MCF 10A (cell line): ENCODE measurements around the gene UBN2. TPM values are rescaled to one million over a fixed set of nuclear protein-coding genes. Genes with fewer than 3 reads are reported as not detected.

Source experiments
- Bru-seq: library from RNA; stranded (reverse); fragments of 400-500 nt; gene quantifications from one replicate; lab custom pipeline; 2021; lab: Mats Ljungman, UMichigan
- BruChase-seq, 2 experiments: library from RNA; stranded (reverse); fragments of 400-500 nt; gene quantifications; one replicate each; lab custom pipeline; 2021; lab: Mats Ljungman, UMichigan
- BruUV-seq: library from RNA; stranded (reverse); fragments of 400-500 nt; replicated peaks from 2 replicates; lab custom pipeline; 2021; lab: Mats Ljungman, UMichigan
- CTCF ChIA-PET: fragments of 300-600 bp; sonication (Branson Sonifier 250); formaldehyde crosslinking; extraction: SDS; loops from one replicate; lab custom pipeline; 2021; ENCODE audit warnings: antibody characterized with exemption, inconsistent platforms; lab: Yijun Ruan, JAX
- POLR2A ChIA-PET: fragments of 300-600, 350-650 bp; sonication (Branson Sonifier 250); formaldehyde crosslinking; extraction: SDS; loops from one replicate; lab custom pipeline; 2020; ENCODE audit warnings: antibody characterized with exemption, inconsistent platforms; lab: Yijun Ruan, JAX
- DNase-seq: peaks from one replicate; pipeline ENCODE4 v3.0.0-alpha.2; 2018; ENCODE audit not compliant: unreplicated experiment
- H3K27ac Mint-ChIP-seq: one replicate; pipeline ENCODE4 v1.8.0; 2022; ENCODE audit warnings: mild to moderate bottlenecking, low read depth, mixed read lengths; ENCODE audit not compliant: unreplicated experiment
- H3K27me3 Mint-ChIP-seq: one replicate; pipeline ENCODE4 v1.8.0; 2022; ENCODE audit warnings: mixed read lengths; ENCODE audit not compliant: insufficient read depth, unreplicated experiment
- H3K36me3 Mint-ChIP-seq: one replicate; pipeline ENCODE4 v1.8.0; 2022; ENCODE audit warnings: mild to moderate bottlenecking, moderate library complexity, mixed read lengths; ENCODE audit not compliant: insufficient read depth, unreplicated experiment
- H3K4me1 Mint-ChIP-seq: one replicate; pipeline ENCODE4 v1.8.0; 2022; ENCODE audit warnings: mixed read lengths; ENCODE audit not compliant: insufficient read depth, unreplicated experiment
- H3K4me3 Mint-ChIP-seq: one replicate; pipeline ENCODE4 v1.8.0; 2022; ENCODE audit warnings: mild to moderate bottlenecking, moderate library complexity, mixed read lengths; ENCODE audit not compliant: unreplicated experiment
- H3K9me3 Mint-ChIP-seq: one replicate; pipeline ENCODE4 v1.8.0; 2022; ENCODE audit warnings: mixed read lengths; ENCODE audit not compliant: unreplicated experiment
- CTCF ChIP-seq: fragments of 200-600 bp; IDR thresholded peaks from one replicate; pipeline ENCODE4 v1.8.0; 2022; ENCODE audit warnings: antibody characterized with exemption, mild to moderate bottlenecking; ENCODE audit not compliant: unreplicated experiment
- intact Hi-C: fragments of 100-400 bp; cut with micrococcal nuclease; formaldehyde crosslinking; loops from 2 replicates; pipeline ENCODE4 v1.14.1; 2022
- long read RNA-seq: library from polyadenylated mRNA; stranded (forward); transcript quantifications from one replicate; pipeline ENCODE4 v2.0.0, GENCODE V29; 2022
- total RNA-seq: library from RNA; stranded (reverse); gene quantifications from 2 replicates; pipeline ENCODE4 v1.2.3, GENCODE V29; 2022

UBN2 gene
- total RNA-seq, result 18.7 and 25.3 TPM in 2 replicates
- percentile 84 among the genes with signal in this experiment for Bru-seq, nascent RNA
- percentile 86 among the genes with signal in this experiment for BruChase-seq, experiment 1, labeled RNA remaining after a 6-hour chase
- percentile 93 among the genes with signal in this experiment for BruChase-seq, experiment 2, labeled RNA remaining after a 2-hour chase
- long read RNA-seq, partial matches to known transcripts, result 2 of 5 reads
- long read RNA-seq, other reads (novel, unspliced or antisense), result 3 of 5 reads

- intact Hi-C loops, result loop anchor here (1.0 kb wide), 1 partner anchor 122 kb away; the partner anchor contains the start of gene ZC3HAV1
- ChIA-PET CTCF (interaction anchor here (0.6 to 0.9 kb wide), 2 partner anchors 109 to 119 kb away, joined by 3 to 4 read pairs; no protein-coding TSS in a partner anchor), POLR2A (interaction anchor here (0.5 to 5.3 kb wide), 20 partner anchors 9 to 986 kb away, joined by 3 to 98 read pairs (median 4); partner anchors contain the start of gene LUC7L2)
- H3K27me3 Mint-ChIP-seq, result no peaks in the 10 kb centered on the region
- H3K4me1 Mint-ChIP-seq, result peaks cover 9% of the 10 kb centered on the region
- peak within 1 kb of the TSS; percentile 95 for H3K4me3 Mint-ChIP-seq
- H3K27ac Mint-ChIP-seq, result peak within 1 kb of the TSS; percentile 99
- H3K9me3 Mint-ChIP-seq, result no peaks in the 10 kb centered on the region
- DNase-seq, result peak; percentile 96
- TF ChIP-seq CTCF, result no peak
- H3K36me3 Mint-ChIP-seq, result peaks cover 7% of the 10 kb centered on the region
- no TSS peak for BruUV-seq
These were observed at the start of gene UBN2 for GRCh38 chr7:139230774-139231512. UBN2 (plus strand) TSS chr7:139231237; CDS start chr7:139231485, 248 bp downstream.

DNA sequence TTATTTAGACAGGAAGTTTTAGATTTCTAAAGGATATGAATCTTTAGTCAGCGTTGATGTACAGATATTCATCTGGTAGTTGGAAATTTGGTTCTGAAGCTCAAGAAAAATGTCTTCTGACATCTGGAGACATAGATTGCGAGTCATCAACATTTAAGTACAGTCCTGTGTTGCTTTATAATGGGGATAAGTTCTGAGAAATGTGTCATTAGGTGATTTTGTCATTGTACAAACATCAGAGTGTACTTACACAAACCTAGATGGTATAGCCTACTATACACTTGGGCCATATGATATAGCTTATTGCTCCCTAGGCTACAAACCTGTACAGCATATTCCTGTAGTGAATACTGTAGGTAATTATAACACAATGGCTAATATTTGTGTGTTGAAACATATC lies 49.6 kb upstream of the UBN2 start:
- Mint-ChIP-seq H3K27ac (no peak overlapping the region), H3K27me3 (no peaks in the 10 kb centered on the region), H3K4me1 (no peaks in the 10 kb centered on the region), H3K4me3 (no peak overlapping the region), H3K36me3 (peaks cover 32% of the 10 kb centered on the region), H3K9me3 (no peaks in the 10 kb centered on the region)
- ChIA-PET POLR2A (interaction anchor here (1.3 to 1.5 kb wide), 2 partner anchors 12 to 16 kb away, joined by 3 to 6 read pairs; no protein-coding TSS in a partner anchor), CTCF (no interaction called here)
- intact Hi-C loops, result no loop called here
- DNase-seq, result no peak
- no peak for TF ChIP-seq CTCF
- no TSS peak for BruUV-seq

DNA sequence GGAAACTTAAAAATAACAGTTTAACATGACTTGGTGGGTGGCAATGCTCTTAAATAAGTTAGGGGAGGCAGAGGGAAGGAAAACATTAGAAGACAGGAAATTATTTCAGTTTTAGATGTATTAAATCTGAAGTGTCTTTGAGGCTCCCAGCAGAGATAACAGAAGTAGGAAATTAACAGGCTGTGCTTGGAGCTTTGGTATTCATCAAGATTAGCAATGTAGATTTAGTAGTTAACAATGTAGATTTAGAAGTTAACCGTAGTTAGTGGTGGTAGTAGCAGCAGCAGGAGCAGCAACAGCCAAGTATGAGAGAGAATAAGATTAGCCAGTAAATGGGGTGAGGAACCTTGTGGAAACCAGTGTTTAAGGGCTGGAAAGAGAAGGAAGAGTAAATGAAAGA lies 48.7 kb upstream of the UBN2 start:
- Mint-ChIP-seq H3K36me3 (peaks cover 32% of the 10 kb centered on the region), H3K9me3 (no peaks in the 10 kb centered on the region), H3K27me3 (no peaks in the 10 kb centered on the region), H3K27ac (no peak overlapping the region), H3K4me3 (no peak overlapping the region), H3K4me1 (no peaks in the 10 kb centered on the region)
- ChIA-PET POLR2A (interaction anchor here (1.3 kb wide), 1 partner anchor 13 kb away, joined by 6 read pairs; no protein-coding TSS in a partner anchor), CTCF (no interaction called here)
- no TSS peak for BruUV-seq
- no peak for DNase-seq
- TF ChIP-seq CTCF, result no peak
- intact Hi-C loops, result no loop called here

- intact Hi-C loops, result no loop called here
- no peak for DNase-seq
- no peak overlapping the region for H3K4me3 Mint-ChIP-seq
- H3K9me3 Mint-ChIP-seq, result no peaks in the 10 kb centered on the region
- peaks cover 36% of the 10 kb centered on the region for H3K36me3 Mint-ChIP-seq
- H3K4me1 Mint-ChIP-seq, result no peaks in the 10 kb centered on the region
- POLR2A ChIA-PET, result interaction anchor here (1.4 kb wide), 1 partner anchor 17 kb away, joined by 4 read pairs; no protein-coding TSS in a partner anchor
- no TSS peak for BruUV-seq
- TF ChIP-seq CTCF, result no peak
- CTCF ChIA-PET, result no interaction called here
- H3K27ac Mint-ChIP-seq, result no peak overlapping the region
- no peaks in the 10 kb centered on the region for H3K27me3 Mint-ChIP-seq
These were observed 47.8 kb upstream of the UBN2 start for GRCh38 chr7:139183251-139183650.
